Stimulated activated CD4-positive, alpha-beta T cell treated with anti-CD3 and anti-CD28 coated beads, Interleukin-1b, Interleukin-23, amount 100 ng/mL, for 24 hours (primary cell): Measurements from ENCODE around the gene WHAMM.
"Not testable (repeated sequence)": the region's sequence is repeated elsewhere in the genome, so short reads cannot be mapped to it uniquely, and the experiment has no call there.

Experiments
- DNase-seq, 4 experiments: peaks; one replicate each; pipeline ENCODE4 v3.0.0-alpha.2; 2020; ENCODE audit warnings: low read depth in 4 of 4, low spot score in 1 of 4

WHAMM gene, protein sequence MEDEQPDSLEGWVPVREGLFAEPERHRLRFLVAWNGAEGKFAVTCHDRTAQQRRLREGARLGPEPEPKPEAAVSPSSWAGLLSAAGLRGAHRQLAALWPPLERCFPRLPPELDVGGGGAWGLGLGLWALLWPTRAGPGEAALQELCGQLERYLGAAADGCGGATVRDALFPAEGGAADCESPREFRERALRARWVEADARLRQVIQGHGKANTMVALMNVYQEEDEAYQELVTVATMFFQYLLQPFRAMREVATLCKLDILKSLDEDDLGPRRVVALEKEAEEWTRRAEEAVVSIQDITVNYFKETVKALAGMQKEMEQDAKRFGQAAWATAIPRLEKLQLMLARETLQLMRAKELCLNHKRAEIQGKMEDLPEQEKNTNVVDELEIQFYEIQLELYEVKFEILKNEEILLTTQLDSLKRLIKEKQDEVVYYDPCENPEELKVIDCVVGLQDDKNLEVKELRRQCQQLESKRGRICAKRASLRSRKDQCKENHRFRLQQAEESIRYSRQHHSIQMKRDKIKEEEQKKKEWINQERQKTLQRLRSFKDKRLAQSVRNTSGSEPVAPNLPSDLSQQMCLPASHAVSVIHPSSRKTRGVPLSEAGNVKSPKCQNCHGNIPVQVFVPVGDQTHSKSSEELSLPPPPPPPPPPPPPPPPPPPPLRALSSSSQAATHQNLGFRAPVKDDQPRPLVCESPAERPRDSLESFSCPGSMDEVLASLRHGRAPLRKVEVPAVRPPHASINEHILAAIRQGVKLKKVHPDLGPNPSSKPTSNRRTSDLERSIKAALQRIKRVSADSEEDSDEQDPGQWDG

DNA sequence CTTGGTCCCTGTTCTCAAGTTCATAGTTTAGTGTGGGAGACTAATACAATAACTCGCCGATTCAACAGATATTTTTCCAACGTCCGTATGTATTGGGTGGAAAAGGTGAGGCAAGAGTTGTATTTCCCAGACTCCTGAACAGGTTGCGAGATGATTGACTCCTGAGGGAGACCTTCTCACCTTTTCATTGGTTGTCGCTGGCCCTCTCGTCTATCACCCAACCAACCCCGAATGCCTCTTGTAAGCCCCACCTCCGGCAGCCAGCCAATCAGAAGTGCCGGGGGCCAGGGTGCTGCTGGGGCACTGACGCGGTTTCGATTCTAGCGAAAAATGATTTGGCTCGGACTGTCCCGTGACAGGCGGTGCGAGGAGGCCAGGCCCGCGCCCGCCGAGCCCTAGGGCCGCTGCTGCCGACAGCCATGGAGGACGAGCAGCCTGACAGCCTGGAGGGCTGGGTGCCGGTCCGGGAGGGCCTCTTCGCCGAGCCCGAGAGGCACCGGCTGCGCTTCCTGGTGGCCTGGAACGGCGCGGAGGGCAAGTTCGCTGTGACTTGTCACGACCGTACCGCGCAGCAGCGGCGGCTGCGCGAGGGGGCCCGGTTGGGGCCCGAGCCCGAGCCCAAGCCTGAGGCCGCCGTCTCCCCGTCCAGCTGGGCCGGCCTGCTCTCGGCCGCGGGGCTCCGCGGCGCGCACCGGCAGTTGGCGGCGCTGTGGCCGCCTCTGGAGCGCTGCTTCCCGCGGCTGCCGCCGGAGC, at the start of gene WHAMM:
TSS of gene WHAMM (plus strand) at position 321 of the 753 bp plus-strand sequence. CDS start at position 420, 99 bp downstream.
- peak; percentile 72 to 93 (median 88) for DNase-seq

DNA sequence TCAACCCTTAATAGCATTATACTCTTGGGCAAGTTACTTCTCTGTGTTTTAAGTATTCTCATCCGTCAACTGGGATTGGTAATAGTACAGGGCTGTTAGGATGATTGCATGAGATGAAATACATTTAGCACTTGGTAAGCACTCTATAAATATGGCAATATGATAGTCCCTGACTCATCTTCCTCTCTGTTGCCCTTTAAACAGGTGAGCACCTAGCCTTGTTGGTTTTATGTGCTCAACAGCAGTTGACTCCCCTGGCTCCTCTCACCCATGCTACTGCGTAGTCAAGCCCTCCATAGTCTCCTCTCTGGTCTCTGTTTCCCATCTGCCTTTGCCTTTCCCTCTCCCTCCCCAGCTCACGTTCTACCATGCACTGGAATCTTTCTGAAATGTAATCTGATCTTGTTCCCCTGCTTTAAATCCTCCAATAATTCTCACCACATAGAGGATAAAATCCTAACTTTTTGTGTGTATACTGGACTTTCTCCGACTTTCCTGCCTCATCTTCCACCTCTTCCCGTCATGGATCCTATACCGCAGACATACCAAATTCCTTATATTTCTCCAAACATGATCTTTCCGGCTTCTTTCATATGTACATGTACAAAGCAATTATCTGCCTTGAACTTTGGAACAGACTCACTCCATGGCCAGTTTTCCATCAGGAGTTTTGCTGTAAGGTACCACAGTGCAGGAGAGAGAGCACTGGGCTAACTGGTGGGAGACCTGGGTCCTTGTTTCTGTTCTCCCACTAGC, 45.9 kb upstream of the WHAMM start:
- DNase-seq, result no peak

DNA sequence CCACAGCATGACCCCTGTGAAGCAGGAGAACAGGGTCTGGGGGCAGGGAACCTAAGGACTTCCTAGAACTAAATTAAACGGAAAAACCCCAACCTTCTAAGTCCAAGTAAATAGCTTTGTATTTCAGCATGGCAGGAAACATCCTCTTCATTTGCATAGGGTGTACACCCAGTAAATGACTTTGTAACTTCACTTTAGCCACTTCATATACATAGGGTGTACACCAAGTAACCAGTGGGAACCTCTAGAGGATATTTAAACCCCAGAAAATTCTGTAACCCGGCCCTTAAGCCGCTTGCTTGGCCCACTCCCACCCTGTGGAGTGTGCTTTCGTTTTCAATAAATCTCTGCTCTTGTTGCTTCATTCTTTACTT, 45.3 kb upstream of the WHAMM start:
- DNase-seq, result no peak

DNA sequence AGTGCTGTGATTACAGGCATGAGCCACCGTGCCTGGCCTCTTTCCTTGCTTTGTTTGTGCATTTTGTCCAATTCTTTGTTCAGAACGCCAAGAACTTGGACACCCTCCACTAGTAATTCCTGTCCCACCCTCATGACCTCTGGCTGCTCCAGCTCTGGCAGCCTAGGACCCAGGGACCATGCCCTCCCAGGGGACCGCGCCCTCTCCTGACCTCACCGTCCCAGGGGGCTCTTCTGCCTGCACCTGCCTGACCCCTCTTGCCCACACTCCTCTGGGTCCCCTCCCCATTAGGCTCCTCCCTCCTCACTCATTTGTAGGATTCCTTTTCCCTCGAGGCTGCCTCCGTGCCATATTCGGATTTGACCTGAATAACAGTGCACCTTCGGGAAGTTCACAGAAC, 44.7 kb upstream of the WHAMM start:
- no peak for DNase-seq

DNA sequence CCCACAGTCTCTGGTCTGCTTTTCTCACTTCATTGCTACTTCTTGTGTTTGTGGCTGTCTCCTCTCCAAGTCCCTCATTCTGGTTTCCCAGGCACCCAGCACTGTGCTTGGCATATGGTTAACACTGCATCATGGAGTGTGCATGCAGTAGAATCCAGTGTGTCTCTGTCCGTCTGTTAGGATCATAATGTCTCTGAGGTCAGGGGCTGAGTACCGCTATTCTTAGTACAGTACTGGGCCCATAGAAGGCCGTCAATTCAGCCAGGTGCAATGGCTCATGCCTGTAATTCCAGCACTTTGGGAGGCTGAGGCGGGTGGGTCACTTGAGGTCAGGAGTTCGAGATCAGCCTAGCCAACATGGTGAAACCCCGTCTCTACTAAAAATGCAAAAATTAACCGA, 43.2 kb upstream of the WHAMM start:
- DNase-seq, result not testable (repeated sequence)

DNA sequence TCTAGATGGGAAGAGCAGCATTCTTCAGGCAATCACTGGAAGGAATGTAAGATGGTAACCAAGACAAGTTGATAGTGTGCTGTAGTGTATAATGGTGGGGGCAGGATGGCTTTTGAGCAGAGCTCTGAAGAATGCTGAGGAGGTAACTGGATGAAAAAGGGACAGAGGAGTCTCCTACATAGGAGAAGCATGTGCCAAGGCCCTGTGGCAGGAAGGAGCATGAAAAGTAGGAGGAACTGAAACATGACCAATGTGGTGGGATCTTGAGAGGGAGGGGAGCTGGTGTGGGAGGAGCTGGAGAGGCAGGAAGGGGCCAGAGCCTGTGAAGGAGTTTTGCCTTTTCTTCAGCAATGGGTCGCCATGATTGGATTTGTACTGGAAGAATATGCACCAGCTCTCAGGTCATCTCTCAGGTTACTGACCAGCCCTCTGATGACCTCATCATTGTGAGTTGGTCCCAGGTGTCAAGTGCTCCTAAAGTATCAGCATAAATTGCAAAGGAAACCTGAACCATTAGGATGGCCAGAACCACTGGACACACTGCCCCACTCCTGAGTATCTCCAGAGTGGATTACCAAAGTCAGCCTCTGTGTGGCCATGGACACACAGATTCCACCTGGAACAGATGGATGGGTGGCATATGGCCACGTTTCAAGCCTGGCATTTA, 42.1 kb upstream of the WHAMM start:
- no peak for DNase-seq

DNA sequence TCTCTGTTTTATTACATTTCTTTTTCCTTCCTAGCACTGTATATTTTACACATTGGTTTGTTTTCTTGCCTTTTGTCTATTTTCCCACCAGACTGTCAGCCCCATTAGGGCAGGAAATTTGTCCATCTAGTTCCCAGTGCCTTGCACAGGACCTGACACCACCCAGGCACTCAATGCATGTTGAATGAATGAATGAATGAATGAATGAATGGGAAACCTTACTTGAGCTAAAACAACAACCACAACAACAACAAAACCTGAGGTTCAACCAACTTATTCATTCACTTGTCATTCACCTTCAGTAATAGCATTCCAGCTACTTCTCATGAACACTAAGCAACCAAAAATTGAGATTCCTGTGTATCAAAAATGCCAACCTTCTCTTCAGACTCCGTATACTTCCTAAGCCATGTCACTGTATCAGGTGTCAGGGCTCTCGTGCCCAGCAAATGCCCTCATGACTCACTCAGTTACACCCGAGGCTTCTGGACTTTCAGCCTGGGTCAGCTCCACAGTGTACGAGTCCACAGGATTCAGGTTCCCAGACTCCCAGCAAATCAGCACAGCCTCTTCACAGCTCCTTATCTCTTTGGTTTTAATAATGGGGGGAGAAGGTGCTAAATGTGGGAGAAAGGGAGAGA, 40.9 kb upstream of the WHAMM start:
- no peak for DNase-seq

DNA sequence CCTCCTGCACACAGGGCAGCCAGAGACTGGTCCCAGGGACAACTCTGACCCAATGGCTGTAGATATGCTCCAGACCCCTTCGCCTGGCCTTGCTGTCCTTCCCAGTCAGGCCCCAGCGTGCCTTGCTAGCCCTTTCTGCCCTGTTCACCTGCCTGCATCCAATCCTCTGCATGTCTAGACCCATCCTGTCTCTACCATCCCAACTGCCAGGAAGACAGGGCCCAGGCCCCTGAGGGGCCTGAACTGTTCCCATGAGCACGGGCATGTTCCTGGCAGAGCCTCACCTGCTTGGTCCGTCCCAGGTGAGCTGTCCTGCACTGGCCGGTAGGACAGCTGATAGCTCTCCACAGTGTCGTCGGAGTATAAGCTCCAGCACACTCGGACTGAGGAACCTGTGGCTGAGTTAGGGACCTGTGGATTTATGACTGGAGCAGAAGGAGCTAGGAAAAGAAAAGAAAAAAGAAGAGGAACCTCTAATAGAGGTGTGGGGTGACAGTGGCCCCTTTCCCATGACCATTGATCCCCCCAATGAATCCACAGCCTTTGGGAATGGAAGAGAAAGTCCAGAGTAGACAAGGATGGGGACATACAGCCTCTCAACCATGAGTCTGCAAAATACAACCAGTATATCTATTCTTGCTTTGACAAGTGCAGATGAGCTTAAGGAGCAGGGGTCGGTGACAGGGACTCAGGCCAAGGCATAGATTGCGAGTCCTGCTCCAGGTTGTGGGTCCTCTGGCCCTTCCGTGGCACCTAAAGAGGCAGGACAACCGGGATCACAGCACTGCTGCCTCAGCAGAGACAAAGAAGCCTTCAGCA, 37.4 kb upstream of the WHAMM start:
- DNase-seq, result no peak

DNA sequence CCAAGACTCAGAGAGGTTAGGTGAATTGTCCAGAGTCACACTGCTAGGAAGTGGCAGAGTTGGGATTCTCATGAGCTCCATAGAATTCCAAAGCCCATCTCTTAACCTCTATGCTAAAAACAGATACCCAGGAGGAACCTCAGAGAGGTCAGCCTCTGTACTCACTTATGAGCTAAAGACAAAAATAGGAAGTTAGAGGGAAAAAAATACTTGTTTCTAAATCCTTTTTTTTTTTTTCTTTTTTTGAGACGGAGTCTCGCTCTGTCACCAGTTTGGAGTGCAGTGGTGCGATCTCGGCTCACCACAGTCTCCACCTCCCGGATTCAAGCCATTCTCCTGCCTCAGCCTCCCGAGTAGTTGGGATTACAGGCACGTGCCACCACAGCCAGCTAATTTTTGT, 34.9 kb upstream of the WHAMM start:
- DNase-seq, result no peak

DNA sequence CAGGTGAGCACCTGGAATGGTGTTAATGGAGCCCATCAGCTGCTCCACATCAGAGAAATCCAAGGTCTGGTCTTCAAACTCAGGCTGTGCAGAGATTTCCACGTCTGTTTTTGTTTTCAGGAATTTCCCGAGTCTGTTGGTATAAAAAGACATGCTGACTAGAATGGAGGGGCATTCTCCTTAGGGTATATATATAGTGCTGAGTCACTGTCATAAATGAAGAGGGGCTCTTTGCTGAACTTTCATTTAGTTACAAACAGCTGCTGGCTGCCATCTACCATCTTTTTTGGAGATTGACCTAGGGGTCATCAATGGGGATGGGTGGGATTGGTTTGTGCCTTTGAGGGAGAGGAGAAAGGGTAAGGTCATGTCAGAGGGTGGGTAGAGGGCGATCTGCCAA, 30.7 kb upstream of the WHAMM start:
- no peak for DNase-seq

DNA sequence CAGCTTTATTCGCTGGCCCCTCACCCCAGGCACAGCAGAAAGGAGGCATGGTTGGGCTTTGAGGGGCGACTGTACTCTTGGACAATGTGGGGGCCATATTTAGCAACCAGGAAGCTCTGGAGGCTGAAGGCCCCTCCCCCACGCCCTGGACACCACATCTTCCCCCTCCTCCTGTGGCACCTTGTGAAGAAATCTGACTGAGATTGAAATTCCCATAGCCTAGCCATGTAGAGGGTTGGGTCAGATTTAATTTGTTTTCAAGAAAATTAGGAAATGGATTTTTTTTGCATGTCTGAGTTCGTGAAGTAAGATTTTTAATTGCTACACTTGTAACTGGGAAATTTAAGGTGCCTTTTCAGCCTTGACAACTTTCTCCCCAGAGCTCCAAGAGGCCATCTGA, 28.1 kb upstream of the WHAMM start:
- no peak for DNase-seq

DNA sequence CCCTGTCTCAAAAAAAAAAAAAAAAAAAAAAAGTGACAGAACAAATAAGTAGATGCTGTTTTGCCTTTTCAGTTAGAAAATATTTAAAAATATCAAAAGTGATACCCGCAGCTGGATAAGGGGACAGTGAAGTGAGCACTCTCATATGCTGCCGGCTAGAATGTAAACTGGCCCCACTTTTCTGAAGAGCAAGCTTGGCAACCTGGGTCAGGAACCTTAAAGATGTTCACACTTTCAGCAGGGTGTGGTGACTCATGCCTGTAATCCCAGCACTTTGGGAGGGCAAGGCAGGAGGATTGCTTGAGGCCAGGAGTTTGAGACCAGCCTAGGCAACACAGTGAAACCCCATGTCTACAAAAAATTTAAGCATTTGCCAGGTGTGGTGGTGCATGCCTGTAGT, 20.9 kb upstream of the WHAMM start:
- no peak for DNase-seq

DNA sequence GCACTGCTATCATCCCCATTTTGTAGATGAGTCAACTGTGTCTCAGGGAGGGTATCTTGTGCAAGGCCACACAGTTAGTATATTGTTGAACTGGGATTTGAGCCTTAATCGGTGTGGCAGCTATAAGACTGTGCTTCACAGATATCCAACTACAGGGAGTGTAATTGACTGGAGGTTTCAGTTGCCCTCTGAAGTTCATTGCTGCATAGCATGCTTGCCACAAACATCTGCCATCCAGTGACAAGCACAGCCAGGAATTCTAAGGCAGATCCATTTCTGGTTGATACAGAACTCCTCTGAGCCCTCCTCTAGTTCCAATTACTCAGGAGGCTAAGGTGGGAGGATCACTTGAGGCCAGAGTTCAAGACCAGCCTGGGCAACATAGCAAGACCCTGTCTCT, 19.9 kb upstream of the WHAMM start:
- no peak for DNase-seq

DNA sequence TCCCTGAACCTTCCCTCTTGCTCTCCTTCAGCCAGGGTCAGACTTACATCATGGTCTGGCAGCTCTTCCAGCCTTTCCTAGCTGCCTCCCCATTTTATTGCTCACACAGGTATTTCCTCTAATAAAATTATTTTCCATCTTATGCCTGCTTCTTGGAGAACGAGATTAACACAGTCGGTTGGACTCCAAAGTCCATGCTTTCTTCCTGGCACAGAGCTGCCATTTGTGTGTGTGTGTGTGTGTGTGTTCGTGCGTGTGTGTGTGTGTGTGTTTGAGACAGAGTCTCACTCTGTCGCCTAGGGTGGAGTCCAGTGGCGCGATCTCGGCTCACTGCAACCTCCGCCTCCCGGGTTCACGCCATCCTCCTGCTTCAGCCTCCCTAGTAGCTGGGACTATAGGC, 19.1 kb upstream of the WHAMM start:
- DNase-seq, result no peak

DNA sequence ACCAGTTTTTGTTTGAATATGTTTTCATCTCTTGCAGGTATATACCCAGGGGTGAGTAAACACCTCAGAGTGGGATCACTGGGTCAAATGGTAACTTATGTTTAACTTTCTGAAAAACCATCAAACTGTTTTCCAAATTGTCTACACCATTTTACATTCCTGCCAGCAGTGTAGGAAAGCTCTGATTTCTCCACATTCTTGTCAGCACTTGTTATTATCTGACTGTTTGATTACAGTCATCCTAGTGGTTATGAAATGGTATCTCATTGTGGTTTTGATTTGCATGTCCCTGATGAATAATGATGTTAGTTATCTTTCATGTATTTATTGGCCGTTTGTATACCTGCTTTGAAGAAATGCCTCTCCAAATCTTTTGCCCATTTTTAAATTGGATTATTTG, 17.4 kb upstream of the WHAMM start:
- DNase-seq, result no peak

DNA sequence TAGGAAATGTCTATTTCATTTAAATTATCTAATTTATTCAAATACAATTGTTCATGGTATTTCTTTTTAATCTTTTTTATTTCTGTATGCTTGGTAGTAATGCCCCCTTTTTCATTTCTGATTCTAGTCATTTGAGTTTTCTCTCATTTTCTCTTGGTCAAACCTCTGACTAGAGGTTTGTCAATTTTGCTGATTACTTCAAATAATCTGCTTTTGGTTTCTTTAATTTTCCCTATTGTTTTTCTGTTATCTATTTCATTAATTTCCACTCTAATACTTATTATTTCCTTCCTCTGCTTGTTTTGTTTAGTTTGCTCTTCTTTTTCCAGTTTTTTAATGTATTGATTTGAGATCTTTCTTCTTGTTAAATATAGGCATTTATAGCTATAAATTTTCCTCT, 15.7 kb upstream of the WHAMM start:
- DNase-seq, result no peak

DNA sequence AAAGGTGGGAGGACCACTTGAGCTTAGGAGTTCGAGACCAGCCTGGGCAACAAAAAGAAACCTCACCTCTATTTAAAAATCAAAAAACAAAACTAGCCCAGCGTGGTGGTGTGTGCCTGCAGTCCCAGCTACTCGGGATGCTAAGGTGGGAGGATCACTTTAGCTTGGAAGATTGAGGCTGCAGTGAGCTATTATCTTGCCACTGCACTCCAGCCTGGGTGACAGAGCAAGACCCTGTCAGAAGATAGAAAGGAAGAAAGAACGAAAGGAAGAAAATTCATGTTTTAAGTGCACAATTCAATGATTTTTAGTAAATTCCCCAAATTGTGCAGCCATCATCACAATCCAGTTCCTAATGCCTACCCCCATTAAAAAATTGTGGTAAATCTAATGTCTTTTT, 11.3 kb upstream of the WHAMM start:
- no peak for DNase-seq

DNA sequence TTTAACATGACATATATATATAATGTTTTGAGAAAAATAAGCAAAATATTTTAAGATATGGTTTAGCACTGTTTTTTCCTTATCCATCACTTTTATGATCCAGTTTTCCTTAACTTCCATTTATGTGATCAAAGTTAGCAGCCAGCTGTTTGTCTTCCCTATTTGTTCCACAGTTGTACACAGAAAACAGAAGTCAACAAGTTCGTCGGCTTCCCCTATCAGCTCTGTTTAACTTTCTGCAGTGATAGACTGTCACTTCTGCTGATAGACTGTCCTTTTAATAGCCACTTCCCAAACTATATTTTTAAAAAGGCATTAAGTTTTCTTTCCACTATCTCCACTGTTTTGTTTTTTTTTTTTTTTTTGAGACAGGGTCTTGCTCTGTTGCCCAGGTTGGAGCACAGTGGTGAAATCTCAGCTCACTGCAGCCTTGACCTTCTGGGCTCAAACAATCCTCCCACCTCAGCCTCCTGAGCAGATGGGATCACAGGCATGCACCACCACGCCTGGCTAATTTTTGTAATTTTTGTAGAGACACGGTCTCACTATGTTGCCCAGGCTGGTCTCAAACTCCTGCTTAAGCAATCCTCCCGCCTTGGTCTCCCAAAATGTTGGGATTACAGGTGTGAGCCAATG, 10.8 kb upstream of the WHAMM start:
- no peak for DNase-seq
